ENCODE data around the gene CIAO3.

DNA sequence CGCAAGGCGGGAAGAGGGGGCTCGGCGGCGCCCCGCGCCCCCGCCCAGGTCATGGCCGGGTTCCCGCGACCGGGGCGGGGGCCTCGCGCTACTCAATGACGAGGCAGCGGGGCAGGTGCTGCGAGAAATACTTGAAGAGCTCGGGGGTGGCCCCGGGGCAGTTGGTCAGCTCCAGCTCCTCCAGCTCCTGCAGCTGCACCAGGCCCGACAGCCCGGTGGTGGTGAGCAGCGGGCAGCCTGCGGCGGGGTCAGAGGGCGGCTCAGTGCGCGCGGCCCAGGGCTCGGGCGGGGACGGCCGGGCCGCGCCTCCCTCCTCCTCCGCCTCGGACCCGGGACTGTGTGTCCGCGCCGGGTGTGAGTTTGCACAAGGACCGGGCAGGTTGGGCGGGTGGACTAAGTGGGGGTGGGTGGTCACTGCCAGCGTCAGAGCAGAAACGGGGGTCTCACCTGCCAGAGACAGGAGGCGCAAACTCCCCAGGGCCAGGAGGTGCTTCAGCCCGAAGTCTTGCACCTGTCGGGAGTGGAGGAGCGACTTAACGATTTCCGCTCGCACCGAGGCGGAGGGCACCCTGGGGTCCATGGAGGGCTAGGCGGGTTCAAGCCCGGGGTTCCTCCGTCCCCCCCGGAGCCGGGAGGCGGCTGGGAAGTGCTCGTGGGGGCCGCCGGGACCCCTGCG lies 46.5 kb downstream of the CIAO3 start:
- TF ChIP-seq, protein P1, sequence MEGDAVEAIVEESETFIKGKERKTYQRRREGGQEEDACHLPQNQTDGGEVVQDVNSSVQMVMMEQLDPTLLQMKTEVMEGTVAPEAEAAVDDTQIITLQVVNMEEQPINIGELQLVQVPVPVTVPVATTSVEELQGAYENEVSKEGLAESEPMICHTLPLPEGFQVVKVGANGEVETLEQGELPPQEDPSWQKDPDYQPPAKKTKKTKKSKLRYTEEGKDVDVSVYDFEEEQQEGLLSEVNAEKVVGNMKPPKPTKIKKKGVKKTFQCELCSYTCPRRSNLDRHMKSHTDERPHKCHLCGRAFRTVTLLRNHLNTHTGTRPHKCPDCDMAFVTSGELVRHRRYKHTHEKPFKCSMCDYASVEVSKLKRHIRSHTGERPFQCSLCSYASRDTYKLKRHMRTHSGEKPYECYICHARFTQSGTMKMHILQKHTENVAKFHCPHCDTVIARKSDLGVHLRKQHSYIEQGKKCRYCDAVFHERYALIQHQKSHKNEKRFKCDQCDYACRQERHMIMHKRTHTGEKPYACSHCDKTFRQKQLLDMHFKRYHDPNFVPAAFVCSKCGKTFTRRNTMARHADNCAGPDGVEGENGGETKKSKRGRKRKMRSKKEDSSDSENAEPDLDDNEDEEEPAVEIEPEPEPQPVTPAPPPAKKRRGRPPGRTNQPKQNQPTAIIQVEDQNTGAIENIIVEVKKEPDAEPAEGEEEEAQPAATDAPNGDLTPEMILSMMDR (IDR thresholded peaks at IDR 0.05): no peak
- TF ChIP-seq POLR2A (IDR thresholded peaks at IDR 0.05): no peak
